GM19025 (cell line): ENCODE data around the gene CAMTA1.

Experiments
- ATAC-seq: cut with Tn5 transposase; IDR thresholded peaks from one replicate; pipeline ENCODE4 v1.9.1; 2021; ENCODE audit warnings: mild to moderate bottlenecking, low read depth, moderate library complexity; ENCODE audit not compliant: unreplicated experiment

Gene CAMTA1

DNA sequence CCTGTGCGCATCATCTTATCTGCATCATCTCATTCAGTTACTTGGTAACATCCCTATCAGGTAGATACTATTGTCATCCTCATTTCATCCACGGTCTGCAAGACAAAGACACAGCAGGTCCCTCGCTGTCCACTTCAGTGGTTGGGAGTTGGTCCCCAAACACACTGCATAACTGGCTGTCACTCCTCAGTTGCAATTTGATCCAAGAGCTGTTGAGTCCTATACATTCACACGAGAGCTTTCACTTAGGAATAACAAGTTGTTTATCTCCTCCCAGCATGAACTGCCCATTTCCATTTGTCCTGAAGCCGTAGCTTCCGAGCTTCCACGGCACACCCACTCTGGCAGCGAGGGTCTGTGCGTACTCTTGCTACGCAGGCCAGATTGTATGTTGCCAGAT lies 472.0 kb downstream of the CAMTA1 start:
- ATAC-seq = no peak

DNA sequence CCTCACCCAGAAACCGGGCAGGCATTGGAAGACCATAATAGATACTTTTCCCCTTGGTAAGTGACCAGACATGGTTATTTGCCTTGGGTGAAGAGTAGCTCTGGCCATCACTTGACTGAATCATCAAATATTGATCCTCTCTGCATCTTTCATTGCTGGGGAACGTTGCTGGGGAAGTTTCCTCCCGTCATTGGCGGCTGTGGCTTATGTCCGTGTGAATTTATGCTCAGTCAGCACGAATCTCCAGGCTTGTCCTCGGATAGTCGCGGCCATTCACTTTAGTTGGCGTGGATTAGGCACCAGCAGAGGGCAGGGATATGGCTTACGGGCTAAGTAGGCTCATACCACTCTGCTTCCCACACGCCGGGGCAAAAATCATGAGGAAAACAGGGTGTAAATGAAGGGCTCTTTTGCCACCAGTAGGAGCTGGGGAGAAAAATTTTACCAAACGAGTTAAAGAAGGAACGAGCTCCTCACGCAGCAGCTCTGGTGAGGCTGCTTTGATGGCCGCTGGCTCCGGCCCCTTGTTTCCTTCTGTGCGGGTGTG lies 473.4 kb downstream of the CAMTA1 start:
- no peak for ATAC-seq

DNA sequence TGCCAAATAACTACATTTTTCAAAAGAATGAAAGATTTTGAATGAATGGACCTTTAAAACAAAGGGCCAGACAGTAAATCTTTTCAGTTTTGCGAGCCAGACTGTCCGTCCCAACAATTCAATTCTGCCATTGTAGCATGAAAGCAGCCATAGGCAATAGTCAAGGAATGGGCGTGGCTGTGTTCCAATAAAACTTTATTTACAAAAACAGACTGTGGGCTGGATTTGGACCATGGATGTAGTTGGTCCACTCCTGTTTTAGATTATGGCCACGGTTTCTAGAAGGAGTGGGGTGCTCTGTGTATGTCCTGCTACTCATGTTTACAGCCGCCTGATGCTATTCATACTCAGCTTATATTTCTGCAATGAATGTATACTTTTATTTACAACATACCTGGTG lies 474.7 kb downstream of the CAMTA1 start:
- ATAC-seq = no peak

DNA sequence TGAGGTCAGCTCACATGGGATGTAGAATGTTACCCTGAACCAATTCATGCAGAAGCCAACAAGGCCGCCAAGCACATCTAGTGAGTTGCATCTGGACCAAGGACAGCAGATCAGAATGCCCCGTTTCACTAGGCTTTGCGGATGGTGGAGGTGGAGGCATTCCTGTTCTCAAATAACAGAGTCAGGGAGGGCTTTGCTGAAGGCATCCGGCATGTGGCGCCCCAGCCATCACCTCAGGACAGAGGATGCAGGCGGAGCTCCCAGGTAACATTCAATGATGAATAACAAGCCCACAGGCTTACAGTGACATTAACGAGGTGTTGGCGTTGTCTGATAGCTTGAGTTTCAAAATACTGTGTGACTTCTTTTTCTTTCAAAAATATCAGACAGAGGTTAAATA lies 476.2 kb downstream of the CAMTA1 start:
- ATAC-seq = no peak

DNA sequence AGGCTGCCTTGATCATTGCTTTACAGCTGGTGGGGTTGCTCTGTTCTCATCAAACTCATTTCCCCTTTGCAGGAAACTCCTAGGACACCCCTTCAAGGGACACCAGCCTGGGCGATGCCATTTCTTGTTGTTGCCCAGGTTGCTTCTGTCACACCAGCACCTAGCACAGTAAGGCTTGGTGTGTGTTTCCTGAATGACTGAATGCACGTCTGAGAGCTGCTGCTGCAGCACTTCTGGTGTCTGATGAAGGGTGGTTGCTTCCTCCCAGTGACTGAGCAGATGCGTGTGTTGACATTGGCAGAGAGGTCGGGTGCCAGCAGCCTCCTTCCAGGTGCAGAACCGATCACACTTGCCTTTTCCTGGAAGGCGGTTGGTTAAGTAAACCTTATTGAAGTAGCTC lies 477.4 kb downstream of the CAMTA1 start:
- ATAC-seq = no peak

DNA sequence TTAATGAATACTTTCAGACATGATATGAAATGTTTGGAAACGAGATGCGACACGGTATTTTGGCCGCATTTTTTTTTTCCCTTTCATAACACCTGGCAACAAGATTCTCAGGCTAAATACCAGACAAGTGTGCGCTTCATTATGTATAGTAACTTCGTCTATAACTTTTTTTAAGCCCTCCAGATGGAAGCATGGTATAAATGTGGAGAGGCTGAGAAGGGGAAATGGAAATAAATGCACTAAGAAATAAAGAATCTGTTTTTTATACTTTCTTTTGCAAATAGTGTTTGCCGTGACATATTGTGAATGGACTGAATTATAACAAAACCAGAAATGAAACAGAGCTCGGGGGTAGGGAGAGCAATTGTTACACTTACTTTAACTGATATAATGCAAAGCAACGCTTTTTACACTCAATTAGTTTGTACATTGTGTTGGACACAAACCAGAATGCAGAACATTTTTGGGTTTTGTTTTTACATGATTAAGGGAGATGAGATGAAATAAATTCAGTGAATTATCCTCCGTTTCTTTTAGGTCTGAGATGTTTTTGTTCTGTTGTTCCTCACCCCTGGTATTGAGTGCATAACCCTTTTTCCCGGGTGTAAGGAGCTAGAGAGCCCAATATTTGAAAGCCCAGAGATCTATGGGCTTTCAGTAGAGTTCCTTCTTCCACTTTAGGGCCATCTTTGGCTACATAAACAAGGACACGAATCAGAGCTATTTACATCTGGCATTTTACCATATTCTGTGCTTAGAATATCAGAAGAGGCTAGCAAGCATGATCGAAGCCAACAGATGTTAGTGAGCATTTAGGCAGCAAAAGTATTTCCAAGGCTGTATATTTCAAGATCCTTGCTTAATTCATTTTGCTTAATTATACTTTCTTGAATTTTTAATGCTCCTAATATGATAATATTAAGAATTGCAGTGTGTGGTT lies 478.0 kb downstream of the CAMTA1 start:
- no peak for ATAC-seq

DNA sequence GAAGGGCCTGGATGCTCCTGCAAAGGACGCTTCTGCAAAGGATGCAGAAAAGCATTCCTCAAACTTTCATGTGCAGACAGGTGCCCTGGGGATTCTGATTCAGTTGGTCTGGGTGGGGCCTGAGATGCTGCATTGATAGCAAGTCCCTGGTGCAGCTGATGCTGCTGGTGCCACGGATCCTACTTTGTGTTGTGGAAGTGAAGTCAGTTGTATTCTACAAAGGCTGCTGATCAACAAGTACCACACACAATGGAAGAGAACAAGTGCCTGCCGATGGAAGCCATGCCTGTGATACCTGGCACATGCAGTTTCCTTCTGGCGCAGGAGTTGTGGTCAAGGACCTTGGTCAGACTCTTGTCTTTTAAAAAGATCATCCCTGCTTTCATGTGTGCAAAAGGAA lies 478.8 kb downstream of the CAMTA1 start:
- no peak for ATAC-seq

DNA sequence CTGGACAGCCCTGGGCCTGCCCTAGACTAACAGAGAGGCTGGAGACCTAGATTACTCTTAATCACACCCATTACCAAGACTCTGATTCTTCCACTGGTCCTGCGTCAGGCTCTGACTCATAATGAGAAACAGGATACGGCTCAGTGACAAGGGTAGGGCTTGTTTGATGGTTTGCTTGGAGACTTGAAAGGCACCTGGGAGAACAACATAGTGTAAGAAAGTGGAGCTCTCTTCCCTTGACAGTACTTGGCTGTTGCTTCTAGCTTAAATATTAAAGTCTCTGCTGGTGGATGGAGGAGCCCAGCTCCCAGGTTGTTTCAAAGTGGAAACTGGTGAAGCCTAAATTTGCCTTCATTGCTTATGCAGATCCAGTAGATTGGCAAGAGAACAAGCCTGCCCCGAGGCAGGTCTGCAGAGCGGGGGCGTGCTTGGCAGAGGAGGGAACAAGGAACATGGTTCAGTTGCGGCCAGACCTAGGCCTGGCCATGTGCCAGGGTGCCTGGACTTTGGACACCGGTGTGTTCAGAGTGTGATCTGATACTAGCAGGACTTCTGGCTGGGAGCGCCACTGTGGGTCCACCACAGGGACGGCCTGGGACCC lies 480.6 kb downstream of the CAMTA1 start:
- no peak for ATAC-seq

DNA sequence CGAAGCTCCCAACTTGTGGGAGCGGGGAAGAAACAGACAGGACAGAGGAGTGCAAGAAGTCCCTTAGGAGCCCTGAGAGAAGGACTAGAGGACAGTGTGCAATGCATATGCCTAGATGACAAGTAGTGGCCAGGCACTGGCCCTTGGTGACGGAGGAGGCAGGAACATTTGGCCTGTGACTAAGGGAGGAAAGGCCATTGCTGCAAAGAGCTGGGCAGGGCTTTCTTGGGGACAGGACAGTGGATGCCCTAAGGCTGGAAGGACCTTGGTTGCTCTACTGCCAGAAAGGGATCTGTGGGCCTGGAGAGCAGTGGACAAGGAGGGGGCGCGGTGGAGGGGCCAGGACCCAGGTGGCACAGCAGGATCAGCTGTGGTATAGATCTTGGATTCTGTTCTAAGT lies 481.3 kb downstream of the CAMTA1 start:
- ATAC-seq = no peak

DNA sequence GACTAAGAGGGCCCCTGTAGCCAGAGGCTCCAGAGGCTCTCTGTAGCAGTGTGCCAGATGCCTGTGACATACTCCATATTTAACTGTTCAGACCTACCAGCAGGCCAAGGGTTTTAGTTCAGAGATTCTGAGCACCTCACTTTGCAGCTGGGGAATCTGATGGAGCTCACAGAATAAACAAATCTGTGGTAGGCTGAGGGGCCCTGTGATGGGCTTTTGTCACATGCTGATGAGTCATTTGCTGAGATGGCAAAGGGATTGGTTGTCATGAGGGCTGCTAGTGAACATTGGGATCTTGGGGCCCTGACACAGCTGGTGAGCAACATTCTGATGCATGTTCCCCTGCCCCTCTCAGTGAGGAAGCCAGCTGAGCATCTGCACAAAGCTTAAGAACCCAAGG lies 482.2 kb downstream of the CAMTA1 start:
- no peak for ATAC-seq

DNA sequence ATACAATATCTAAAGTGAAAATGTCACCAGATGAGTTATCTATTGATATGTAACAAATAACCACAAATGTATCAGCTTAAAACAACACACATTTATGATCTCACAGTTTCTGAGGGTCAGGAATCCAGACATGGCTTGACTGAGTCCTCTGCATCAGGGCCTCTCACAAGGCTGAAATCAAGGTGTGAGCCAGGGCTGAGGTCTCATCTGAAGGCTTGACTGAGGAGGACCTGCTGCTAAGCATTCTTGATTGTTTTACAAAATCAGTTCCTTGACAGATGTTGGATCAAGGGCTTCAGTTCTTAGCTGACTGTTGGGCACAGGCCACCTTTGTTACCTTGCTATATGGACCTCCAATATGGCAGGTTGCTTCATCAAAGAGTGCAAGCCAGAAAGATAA lies 483.7 kb downstream of the CAMTA1 start:
- no peak for ATAC-seq

DNA sequence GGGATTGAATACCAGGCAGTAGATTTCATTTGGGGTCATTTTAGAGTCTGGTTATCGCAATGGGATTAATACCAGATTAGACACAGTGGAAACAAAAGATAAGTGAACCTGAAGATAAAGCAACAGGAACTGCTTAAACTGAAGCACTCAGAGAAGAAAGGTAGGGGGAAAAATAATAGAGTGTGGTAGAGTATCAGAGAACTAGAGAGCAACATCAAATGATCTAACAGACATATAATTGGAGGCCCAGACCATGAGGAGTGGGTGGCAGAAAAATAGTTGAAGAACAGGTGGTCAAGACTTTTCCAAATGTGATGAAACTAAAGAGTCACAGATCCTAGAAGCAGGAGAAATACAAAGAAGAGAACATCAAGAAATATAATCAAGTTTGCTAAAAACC lies 484.3 kb downstream of the CAMTA1 start:
- no peak for ATAC-seq

DNA sequence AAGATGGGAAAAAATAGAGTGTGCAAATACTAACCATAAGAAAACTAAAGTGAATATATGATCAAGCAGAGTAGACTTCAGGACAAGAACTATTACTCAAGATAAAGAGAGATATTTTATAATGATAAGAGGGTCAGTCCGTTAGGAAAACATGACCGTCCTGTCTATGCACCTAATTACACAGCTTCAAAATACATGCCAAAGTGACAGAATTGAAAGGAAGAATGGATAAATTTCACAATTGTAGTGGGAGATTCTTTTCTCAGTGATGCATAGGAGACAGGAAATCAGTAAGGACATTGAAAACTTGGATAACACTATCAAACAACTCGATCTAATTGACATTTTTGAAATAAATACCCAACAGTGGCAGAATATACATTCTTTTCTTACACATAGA lies 489.0 kb downstream of the CAMTA1 start:
- ATAC-seq = no peak

DNA sequence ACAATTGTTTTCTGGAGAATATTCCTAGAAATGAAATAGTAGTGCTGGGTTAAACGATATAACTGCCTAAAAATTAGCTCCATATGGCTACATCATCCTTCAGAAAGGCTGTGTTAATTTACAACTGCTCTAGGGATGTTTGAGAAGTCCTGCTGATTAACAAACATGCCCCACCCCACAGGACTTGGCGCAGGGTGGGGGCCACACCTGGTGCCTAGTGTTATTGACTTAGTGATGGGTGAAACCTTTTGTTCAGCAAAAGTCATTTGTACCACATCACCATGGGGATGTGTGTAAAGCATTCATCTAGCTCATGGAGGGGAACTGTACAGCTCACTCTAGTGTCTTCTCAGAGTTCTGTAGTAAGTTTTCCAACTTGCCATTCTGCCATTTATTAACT lies 492.8 kb downstream of the CAMTA1 start:
- no peak for ATAC-seq

DNA sequence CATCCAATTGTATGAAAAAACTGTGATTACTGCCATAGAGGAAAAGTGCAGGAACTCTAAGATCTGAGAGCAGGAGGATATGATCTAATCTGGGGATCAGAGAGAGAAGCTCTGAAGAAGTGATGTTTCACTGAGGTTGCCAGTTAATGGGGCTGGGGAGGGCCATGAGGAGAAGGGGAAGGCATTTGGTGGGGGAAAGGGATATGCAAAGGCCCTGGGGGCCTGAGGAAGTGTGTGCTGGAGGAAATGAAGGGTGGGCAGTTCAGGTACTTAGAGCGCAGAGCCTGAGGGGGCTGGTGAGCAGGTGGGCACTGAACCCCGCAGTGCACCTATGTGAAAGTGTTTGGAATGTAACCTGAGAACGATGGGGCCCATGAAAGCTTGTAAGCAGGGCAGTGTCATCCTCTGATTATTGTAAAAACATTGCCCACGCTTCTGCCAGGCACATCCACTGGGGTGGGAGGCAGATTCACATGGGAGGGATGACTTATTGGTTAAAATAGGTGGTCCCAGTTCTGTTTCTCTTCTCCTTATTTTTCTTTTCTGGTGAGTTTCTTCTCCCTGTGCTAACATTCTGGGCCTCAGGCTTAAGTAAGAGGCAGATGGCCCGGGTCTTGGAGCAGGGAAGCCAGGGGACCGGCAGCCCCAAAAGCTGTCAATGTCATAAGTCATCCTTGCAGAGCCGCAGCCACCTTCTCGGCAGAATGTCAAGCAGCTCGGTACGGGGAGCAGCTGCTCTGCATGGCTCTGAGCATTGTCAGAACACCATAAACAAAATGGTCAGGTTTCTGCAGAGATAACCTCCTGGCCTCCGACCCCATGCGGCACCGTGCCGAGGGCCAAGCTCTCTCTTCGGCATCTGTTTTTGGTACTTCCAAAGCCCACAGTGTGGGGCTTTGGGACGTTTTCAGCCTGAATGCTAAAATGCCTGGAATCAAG lies 493.8 kb downstream of the CAMTA1 start:
- no peak for ATAC-seq

DNA sequence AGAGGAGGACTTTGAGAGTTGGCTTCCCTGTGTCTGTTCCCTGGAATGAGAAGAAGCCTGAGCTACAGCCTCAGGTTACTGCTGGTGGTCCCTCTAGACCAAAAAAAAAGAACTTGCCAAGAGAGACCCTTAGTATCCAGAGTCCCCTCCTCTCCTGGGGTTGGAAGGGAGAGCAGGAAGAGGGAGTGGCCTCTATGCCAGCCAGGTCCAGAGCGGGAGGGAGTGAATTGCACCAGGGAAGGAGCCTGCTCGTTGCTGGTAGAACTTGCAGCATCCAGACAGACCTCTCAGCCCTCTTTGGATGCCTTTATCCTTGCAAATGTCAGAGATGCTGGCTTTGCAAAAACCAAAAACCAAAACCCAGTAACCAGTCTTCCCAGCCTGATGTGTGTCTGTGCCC lies 494.5 kb downstream of the CAMTA1 start:
- ATAC-seq = no peak

DNA sequence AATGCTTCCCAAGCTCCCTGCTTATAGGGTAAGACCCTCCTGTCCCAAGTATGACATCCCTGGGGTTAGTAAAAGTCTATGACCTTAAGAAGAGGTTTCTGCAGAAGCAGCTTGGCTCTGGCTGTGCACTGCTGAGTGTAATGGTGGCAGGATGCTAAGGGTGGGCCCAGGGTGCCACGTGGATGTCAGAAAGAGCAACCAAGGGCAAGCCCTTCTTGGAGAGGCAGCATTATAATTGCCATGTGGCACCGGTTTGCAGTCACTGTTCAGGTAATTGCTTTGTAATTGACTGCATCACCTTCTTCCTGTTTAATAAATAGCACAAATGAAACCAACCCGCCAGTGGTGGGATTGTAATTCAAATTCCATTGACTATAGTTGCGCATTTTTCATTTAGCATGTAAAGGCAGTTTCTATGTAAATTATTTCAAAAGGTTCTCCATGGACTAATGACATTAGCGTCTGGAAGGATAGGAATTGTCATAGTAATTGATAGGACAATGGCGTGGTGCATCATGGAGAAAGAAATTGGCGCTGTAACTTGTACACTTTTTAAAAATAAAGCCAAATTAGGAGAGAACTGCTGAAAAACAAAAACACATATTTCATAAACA lies 495.2 kb downstream of the CAMTA1 start:
- no peak for ATAC-seq

DNA sequence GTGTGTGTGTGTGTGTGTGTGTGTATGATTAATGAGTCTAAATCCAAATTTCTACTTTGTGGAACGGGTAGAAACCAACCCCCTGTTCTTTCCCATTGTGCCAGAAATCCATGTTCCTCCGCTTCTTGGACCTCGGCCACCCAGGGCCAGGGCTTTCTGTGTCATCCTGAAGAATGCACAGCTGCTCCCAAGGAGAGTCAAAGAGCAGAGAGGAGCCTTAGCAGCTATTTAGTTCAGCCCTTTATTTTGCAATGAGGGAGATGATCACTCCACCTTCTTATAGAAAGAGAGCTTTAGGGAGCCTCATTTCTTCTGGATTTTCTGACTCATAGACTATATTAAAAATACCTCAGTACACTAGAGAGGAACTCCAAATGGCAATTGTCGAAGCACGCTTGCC lies 496.6 kb downstream of the CAMTA1 start:
- ATAC-seq = no peak

DNA sequence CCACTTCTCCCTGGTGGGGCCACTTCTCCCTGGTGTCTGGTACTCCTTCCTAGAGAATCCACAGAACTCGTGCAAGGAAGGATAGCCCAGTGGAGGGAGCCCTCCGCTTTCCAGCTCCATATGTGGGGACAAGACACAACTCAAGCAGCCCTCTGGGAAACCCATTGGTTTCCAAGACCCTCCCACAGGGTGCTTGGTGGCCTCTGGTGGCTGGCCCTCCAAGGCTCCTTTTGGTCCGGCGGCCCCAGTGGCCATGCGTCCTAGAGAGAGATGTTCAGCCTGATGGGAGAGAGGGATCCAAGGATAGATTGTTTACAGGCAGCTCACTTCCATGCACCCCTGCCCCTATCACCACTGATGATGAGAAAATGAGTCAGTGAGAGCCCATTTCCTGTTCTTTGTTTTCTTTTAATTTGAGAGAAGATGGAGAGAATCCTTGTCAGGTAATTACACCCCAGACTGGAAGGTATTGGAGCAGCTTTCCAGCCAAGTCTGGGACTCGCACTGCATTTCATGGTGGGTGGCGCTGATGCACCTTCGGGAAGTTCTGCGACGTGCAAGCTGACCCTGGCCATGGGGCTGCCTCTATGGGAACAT lies 499.7 kb downstream of the CAMTA1 start:
- ATAC-seq = no peak

DNA sequence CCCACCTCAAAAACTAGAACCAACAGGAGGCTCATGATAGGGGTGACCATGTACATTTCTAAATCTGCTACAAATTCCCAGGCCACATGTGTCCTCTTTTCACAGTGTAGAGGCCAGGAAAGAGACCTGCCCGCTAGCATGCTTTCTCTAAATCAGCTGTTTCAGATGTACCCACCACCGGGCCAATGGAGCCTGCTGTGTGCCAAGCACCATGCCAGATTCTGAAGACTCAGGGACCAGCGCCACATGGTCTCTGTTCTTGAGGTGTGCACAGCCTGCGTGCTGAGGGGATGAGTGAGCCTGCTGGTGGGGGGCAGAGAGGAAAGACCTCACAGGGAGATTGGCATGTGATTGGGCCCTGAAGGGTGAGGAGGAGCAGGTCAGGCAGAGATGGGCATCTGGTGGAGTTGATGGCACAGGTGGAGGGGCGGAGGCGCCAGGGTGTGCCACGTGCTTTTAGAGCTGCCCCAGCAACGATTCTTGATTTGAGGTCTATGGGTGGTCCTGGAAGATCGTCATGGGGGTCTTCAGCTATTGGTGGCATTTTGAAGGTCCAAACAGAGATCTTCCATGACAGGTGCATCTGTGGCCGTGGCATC lies 500.7 kb downstream of the CAMTA1 start:
- no peak for ATAC-seq
